GM21360 (cell line): ENCODE measurements around the gene SLC25A40.

Experiments
- ATAC-seq: cut with Tn5 transposase; IDR thresholded peaks from one replicate; pipeline ENCODE4 v1.9.1; 2021; ENCODE audit warnings: mild to moderate bottlenecking, moderate library complexity; ENCODE audit not compliant: unreplicated experiment

Gene SLC25A40

GRCh38 chr7:87785368-87785995 lies 90.7 kb downstream of the SLC25A40 start:
- ATAC-seq, result no peak

GRCh38 chr7:87784424-87784823 lies 91.7 kb downstream of the SLC25A40 start:
- ATAC-seq, result no peak
